Cerebellar nuclear complex (tissue), 1 donor: Measurements from ENCODE around the gene SGPP2.
"Not testable (repeated sequence)": the region's sequence is repeated elsewhere in the genome, so short reads cannot be mapped to it uniquely, and the experiment has no call there.

Experiments
- DNase-seq, 2 experiments: peaks; one replicate each; lab custom pipeline; 2025; lab: John Stamatoyannopoulos, UW

Gene SGPP2

GRCh38 chr2:222576171-222577081 lies 152.1 kb downstream of the SGPP2 start:
- no peak for DNase-seq

GRCh38 chr2:222577341-222577740 lies 153.0 kb downstream of the SGPP2 start:
- no peak for DNase-seq

- DNase-seq = no peak
Observed at GRCh38 chr2:222582928-222583327, 158.6 kb downstream of the SGPP2 start.

GRCh38 chr2:222584589-222584988 lies 160.2 kb downstream of the SGPP2 start:
- DNase-seq = not testable (repeated sequence)

- no peak for DNase-seq
Observed at GRCh38 chr2:222591661-222592060, 167.3 kb downstream of the SGPP2 start.

- DNase-seq = no peak
Observed at GRCh38 chr2:222592176-222592575, 167.8 kb downstream of the SGPP2 start.

GRCh38 chr2:222594679-222595078 lies 170.3 kb downstream of the SGPP2 start:
- DNase-seq = no peak

GRCh38 chr2:222595581-222595980 lies 171.2 kb downstream of the SGPP2 start:
- DNase-seq = no peak

GRCh38 chr2:222598611-222599010 lies 174.3 kb downstream of the SGPP2 start:
- DNase-seq = no peak

GRCh38 chr2:222603501-222603900 lies 179.2 kb downstream of the SGPP2 start:
- DNase-seq = no peak

- DNase-seq = no peak
Observed at GRCh38 chr2:222604749-222605515, 180.6 kb downstream of the SGPP2 start.

- no peak for DNase-seq
Observed at GRCh38 chr2:222606306-222606705, 182.0 kb downstream of the SGPP2 start.

- DNase-seq = no peak
Observed at GRCh38 chr2:222608081-222608480, 183.7 kb downstream of the SGPP2 start.

GRCh38 chr2:222609381-222609780 lies 185.0 kb downstream of the SGPP2 start:
- DNase-seq = no peak
